ENCODE results near the gene NOSTRIN.

DNA sequence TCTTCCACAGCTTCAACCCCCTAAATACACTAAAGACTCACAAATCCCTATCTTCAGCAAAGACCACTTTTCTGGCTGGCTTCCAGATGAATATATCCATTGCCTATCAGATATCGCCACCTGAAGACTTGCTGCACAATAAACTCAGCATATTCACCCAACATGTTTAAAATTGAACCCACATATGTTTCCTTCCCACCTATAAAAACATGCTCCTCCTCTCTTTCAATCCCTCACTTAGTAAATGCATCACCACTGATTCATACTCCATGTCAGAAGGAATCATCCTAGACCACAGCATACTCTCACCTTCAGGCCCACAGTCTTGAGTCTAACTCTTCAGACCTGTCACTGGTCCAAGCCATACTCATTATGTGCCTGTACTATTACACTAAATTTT, 82.5 kb downstream of the NOSTRIN start:
- TF ChIP-seq, protein P1, sequence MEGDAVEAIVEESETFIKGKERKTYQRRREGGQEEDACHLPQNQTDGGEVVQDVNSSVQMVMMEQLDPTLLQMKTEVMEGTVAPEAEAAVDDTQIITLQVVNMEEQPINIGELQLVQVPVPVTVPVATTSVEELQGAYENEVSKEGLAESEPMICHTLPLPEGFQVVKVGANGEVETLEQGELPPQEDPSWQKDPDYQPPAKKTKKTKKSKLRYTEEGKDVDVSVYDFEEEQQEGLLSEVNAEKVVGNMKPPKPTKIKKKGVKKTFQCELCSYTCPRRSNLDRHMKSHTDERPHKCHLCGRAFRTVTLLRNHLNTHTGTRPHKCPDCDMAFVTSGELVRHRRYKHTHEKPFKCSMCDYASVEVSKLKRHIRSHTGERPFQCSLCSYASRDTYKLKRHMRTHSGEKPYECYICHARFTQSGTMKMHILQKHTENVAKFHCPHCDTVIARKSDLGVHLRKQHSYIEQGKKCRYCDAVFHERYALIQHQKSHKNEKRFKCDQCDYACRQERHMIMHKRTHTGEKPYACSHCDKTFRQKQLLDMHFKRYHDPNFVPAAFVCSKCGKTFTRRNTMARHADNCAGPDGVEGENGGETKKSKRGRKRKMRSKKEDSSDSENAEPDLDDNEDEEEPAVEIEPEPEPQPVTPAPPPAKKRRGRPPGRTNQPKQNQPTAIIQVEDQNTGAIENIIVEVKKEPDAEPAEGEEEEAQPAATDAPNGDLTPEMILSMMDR (IDR thresholded peaks at IDR 0.05; ENCODE audit: low read depth, low read length, missing input control), result no peak
- no peak for TF ChIP-seq FOXA1 (IDR thresholded peaks at IDR 0.05)
- no peak for TF ChIP-seq GABPA (IDR thresholded peaks at IDR 0.05 in 1 of 2, conservative IDR thresholded peaks at IDR 0.05 in 1 of 2)
- TF ChIP-seq, protein P2, sequence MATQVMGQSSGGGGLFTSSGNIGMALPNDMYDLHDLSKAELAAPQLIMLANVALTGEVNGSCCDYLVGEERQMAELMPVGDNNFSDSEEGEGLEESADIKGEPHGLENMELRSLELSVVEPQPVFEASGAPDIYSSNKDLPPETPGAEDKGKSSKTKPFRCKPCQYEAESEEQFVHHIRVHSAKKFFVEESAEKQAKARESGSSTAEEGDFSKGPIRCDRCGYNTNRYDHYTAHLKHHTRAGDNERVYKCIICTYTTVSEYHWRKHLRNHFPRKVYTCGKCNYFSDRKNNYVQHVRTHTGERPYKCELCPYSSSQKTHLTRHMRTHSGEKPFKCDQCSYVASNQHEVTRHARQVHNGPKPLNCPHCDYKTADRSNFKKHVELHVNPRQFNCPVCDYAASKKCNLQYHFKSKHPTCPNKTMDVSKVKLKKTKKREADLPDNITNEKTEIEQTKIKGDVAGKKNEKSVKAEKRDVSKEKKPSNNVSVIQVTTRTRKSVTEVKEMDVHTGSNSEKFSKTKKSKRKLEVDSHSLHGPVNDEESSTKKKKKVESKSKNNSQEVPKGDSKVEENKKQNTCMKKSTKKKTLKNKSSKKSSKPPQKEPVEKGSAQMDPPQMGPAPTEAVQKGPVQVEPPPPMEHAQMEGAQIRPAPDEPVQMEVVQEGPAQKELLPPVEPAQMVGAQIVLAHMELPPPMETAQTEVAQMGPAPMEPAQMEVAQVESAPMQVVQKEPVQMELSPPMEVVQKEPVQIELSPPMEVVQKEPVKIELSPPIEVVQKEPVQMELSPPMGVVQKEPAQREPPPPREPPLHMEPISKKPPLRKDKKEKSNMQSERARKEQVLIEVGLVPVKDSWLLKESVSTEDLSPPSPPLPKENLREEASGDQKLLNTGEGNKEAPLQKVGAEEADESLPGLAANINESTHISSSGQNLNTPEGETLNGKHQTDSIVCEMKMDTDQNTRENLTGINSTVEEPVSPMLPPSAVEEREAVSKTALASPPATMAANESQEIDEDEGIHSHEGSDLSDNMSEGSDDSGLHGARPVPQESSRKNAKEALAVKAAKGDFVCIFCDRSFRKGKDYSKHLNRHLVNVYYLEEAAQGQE (IDR thresholded peaks at IDR 0.05), result no peak
- TF ChIP-seq, protein P3, sequence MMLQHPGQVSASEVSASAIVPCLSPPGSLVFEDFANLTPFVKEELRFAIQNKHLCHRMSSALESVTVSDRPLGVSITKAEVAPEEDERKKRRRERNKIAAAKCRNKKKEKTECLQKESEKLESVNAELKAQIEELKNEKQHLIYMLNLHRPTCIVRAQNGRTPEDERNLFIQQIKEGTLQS (IDR thresholded peaks at IDR 0.05), result no peak
- TF ChIP-seq RXRA (IDR thresholded peaks at IDR 0.05), result no peak
- no peak for TF ChIP-seq HNF4G (IDR thresholded peaks at IDR 0.05)
- TF ChIP-seq TAF1 (conservative IDR thresholded peaks at IDR 0.05), result no peak
- no peak for TF ChIP-seq EGR1 (IDR thresholded peaks at IDR 0.05; ENCODE audit: low read depth in 2 of 2)
- TF ChIP-seq YY1 (IDR thresholded peaks at IDR 0.05), result no peak
- TF ChIP-seq SP1 (IDR thresholded peaks at IDR 0.05), result no peak
- TF ChIP-seq JUND (IDR thresholded peaks at IDR 0.05), result no peak

All from liver (tissue), 3 donors.